Measurements from ENCODE around the gene MAD2L1BP.

The MAD2L1BP gene

GRCh38 chr6:43674291-43674690, 38.7 kb downstream of the MAD2L1BP start:
- no peak overlapping the region for H3K27ac ChIP-seq
- TF ChIP-seq CTCF (IDR thresholded peaks at IDR 0.05) (no peak), ZFX (IDR thresholded peaks at IDR 0.05; ENCODE audit: borderline replicate concordance) (no peak)

GRCh38 chr6:43674921-43675320, 39.3 kb downstream of the MAD2L1BP start:
- no peak overlapping the region for H3K27ac ChIP-seq
- no peak for TF ChIP-seq ZFX (IDR thresholded peaks at IDR 0.05; ENCODE audit: borderline replicate concordance)
- TF ChIP-seq CTCF (IDR thresholded peaks at IDR 0.05): no peak

- TF ChIP-seq CTCF (IDR thresholded peaks at IDR 0.05) (no peak), ZFX (IDR thresholded peaks at IDR 0.05; ENCODE audit: borderline replicate concordance) (no peak)
- no peak overlapping the region for H3K27ac ChIP-seq
Measured at GRCh38 chr6:43676962-43677606, 41.4 kb downstream of the MAD2L1BP start.

GRCh38 chr6:43677759-43678158, 42.1 kb downstream of the MAD2L1BP start:
- no peak overlapping the region for H3K27ac ChIP-seq
- TF ChIP-seq CTCF (IDR thresholded peaks at IDR 0.05) (no peak), ZFX (IDR thresholded peaks at IDR 0.05; ENCODE audit: borderline replicate concordance) (no peak)

- H3K27ac ChIP-seq: no peak overlapping the region
- no peak for TF ChIP-seq ZFX (IDR thresholded peaks at IDR 0.05; ENCODE audit: borderline replicate concordance)
- TF ChIP-seq CTCF (IDR thresholded peaks at IDR 0.05): no peak
Measured at GRCh38 chr6:43678341-43678740, 42.7 kb downstream of the MAD2L1BP start.

GRCh38 chr6:43679057-43679456, 43.4 kb downstream of the MAD2L1BP start:
- TF ChIP-seq ZFX (IDR thresholded peaks at IDR 0.05; ENCODE audit: borderline replicate concordance) (no peak), CTCF (IDR thresholded peaks at IDR 0.05) (no peak)

GRCh38 chr6:43680308-43681200, 44.9 kb downstream of the MAD2L1BP start:
- H3K27ac ChIP-seq: no peak overlapping the region
- TF ChIP-seq ZFX (IDR thresholded peaks at IDR 0.05; ENCODE audit: borderline replicate concordance) (no peak), CTCF (IDR thresholded peaks at IDR 0.05) (no peak)

More at GRCh38 chr6:43679057-43679456, 43.4 kb downstream of the MAD2L1BP start:
- no peak overlapping the region for H3K27ac ChIP-seq

Measured in 22Rv1 (cell line).